CD4-positive, CD25-positive, alpha-beta regulatory T cell (primary cell): Measurements from ENCODE around the gene TPPP2. TPM values are rescaled to one million over a fixed set of nuclear protein-coding genes. Genes with fewer than 3 reads are reported as not detected.
A peak's percentile ranks its signal among the peaks of the same experiment; 100 is the strongest.
"Not testable (repeated sequence)": the region's sequence is repeated elsewhere in the genome, so short reads cannot be mapped to it uniquely, and the experiment has no call there.

Experiments
- ATAC-seq, 2 donors: fragments of 150-1000 bp; cut with Tn5 transposase; one replicate each; pipeline ENCODE4 v1.10.0; 2021; ENCODE audit warnings: low read depth in 2 of 2, moderate number of reproducible peaks in 2 of 2, moderate library complexity in 1 of 2
- DNase-seq, 3 donors: peaks; one replicate each; pipeline versions ENCODE4 v3.0.0 to v3.0.0-alpha.2; 2012 to 2022; ENCODE audit warnings: mixed read lengths in 1 of 3
- H3K27ac ChIP-seq: one replicate; pipeline ENCODE4 v1.7.0; 2013; ENCODE audit warnings: mild to moderate bottlenecking, low read length; ENCODE audit not compliant: insufficient read depth, poor library complexity, severe bottlenecking
- H3K27me3 ChIP-seq: one replicate; pipeline ENCODE4 v1.7.0; 2013; ENCODE audit warnings: low read length; ENCODE audit not compliant: control insufficient read depth, insufficient read depth
- H3K36me3 ChIP-seq: one replicate; pipeline ENCODE4 v1.7.0; 2013; ENCODE audit warnings: mild to moderate bottlenecking, low read length, moderate library complexity; ENCODE audit not compliant: control insufficient read depth, insufficient read depth
- H3K4me1 ChIP-seq: 2 replicates; pipeline ENCODE4 v1.7.0; 2013; ENCODE audit warnings: mild to moderate bottlenecking, low read length; ENCODE audit not compliant: insufficient read depth, control insufficient read depth, poor library complexity, severe bottlenecking
- H3K4me3 ChIP-seq: one replicate; pipeline ENCODE4 v1.7.0; 2013; ENCODE audit warnings: low read depth, mild to moderate bottlenecking, low read length, moderate library complexity
- H3K9me3 ChIP-seq, 2 experiments: 1 replicate in 1 of 2; 2 replicates in 1 of 2; pipeline ENCODE4 v1.7.0; 2013; ENCODE audit warnings: low read length in 2 of 2, mild to moderate bottlenecking in 1 of 2, moderate library complexity in 1 of 2; ENCODE audit not compliant: control insufficient read depth in 2 of 2
- H3K27ac Mint-ChIP-seq, 3 donors: one replicate each; pipeline ENCODE4 v1.8.0; 2020 to 2022; ENCODE audit warnings: mild to moderate bottlenecking in 3 of 3, mixed read lengths in 3 of 3, moderate library complexity in 2 of 3
- H3K27me3 Mint-ChIP-seq: one replicate; pipeline ENCODE4 v1.8.0; 2022; ENCODE audit warnings: mild to moderate bottlenecking, mixed read lengths
- H3K36me3 Mint-ChIP-seq: one replicate; pipeline ENCODE4 v1.8.0; 2020; ENCODE audit warnings: mixed read lengths
- H3K4me1 Mint-ChIP-seq, 4 donors: one replicate each; pipeline ENCODE4 v1.8.0; 2020 to 2022; ENCODE audit warnings: mixed read lengths in 4 of 4, mild to moderate bottlenecking in 1 of 4
- H3K4me3 Mint-ChIP-seq, 4 donors: one replicate each; pipeline ENCODE4 v1.8.0; 2020 to 2022; ENCODE audit warnings: mild to moderate bottlenecking in 4 of 4, mixed read lengths in 4 of 4, moderate library complexity in 3 of 4
- H3K9me3 Mint-ChIP-seq, 7 donors: one replicate each; pipeline ENCODE4 v1.8.0; 2020 to 2022; ENCODE audit warnings: mixed read lengths in 7 of 7, mild to moderate bottlenecking in 3 of 7, moderate library complexity in 2 of 7
- polyA plus RNA-seq, 4 donors: library from polyadenylated mRNA; unstranded; fragments of 300-500 nt; fragmentation: Illumina TruSeq; gene quantifications; one replicate each; pipeline ENCODE4 v1.2.3, GENCODE V29; 2021
- total RNA-seq: library from RNA; stranded (reverse); gene quantifications from one replicate; pipeline ENCODE4 v1.2.3, GENCODE V29; 2022

Gene TPPP2
- total and polyA plus RNA-seq, 5 donors from 2014 or later: not detected

- peaks cover 12% of the 10 kb centered on the region for H3K27me3 Mint-ChIP-seq
- H3K36me3 Mint-ChIP-seq: peaks cover 3% of the 10 kb centered on the region
- DNase-seq: no peak
- H3K4me1 ChIP-seq: no peaks in the 10 kb centered on the region
- H3K27ac Mint-ChIP-seq: peak overlapping the region in 1 of 3 donors; percentile 15
- ATAC-seq: no peak
- peaks cover 0 to 6% (median 0%) of the 10 kb centered on the region in 4 donors for H3K4me1 Mint-ChIP-seq
- no peak overlapping the region for H3K4me3 Mint-ChIP-seq
- peaks cover 15% of the 10 kb centered on the region for H3K36me3 ChIP-seq
- H3K9me3 ChIP-seq: no peaks in the 10 kb centered on the region
- H3K4me3 ChIP-seq: no peak overlapping the region
- no peaks in the 10 kb centered on the region for H3K27me3 ChIP-seq
- no peak overlapping the region for H3K27ac ChIP-seq
- no peaks in the 10 kb centered on the region for H3K9me3 Mint-ChIP-seq
Observed at GRCh38 chr14:21001218-21001617, 28.8 kb upstream of the TPPP2 start.

- DNase-seq (no peak), ATAC-seq (no peak)
- H3K27ac ChIP-seq: no peak overlapping the region
- H3K4me3 Mint-ChIP-seq: no peak overlapping the region
- H3K9me3 ChIP-seq: no peaks in the 10 kb centered on the region
- no peak overlapping the region for H3K27ac Mint-ChIP-seq
- peaks cover 15% of the 10 kb centered on the region for H3K27me3 Mint-ChIP-seq
- H3K27me3 ChIP-seq: no peaks in the 10 kb centered on the region
- no peaks in the 10 kb centered on the region for H3K4me1 Mint-ChIP-seq
- H3K36me3 Mint-ChIP-seq: no peaks in the 10 kb centered on the region
- no peaks in the 10 kb centered on the region for H3K36me3 ChIP-seq
- no peak overlapping the region for H3K4me3 ChIP-seq
- no peaks in the 10 kb centered on the region for H3K9me3 Mint-ChIP-seq
- H3K4me1 ChIP-seq: no peaks in the 10 kb centered on the region
Observed at GRCh38 chr14:21003788-21004346, 26.1 kb upstream of the TPPP2 start.

- ATAC-seq, H3K27ac ChIP-seq, H3K9me3 ChIP-seq, H3K4me3 ChIP-seq, H3K4me1 Mint-ChIP-seq, H3K27ac Mint-ChIP-seq, H3K36me3 ChIP-seq, H3K36me3 Mint-ChIP-seq, H3K9me3 Mint-ChIP-seq, H3K4me3 Mint-ChIP-seq, DNase-seq, H3K4me1 ChIP-seq: not testable (repeated sequence)
- H3K27me3 ChIP-seq: peaks cover 14% of the 10 kb centered on the region
- H3K27me3 Mint-ChIP-seq: peaks cover 25% of the 10 kb centered on the region
Observed at GRCh38 chr14:21009721-21010120, 20.3 kb upstream of the TPPP2 start.

GRCh38 chr14:21011136-21011535 is 18.9 kb upstream of the TPPP2 start:
- ATAC-seq: no peak
- H3K9me3 ChIP-seq: no peaks in the 10 kb centered on the region
- Mint-ChIP-seq H3K27ac (no peak overlapping the region), H3K9me3 (no peaks in the 10 kb centered on the region), H3K27me3 (peaks cover 26% of the 10 kb centered on the region), H3K4me1 (no peaks in the 10 kb centered on the region), H3K4me3 (no peak overlapping the region), H3K36me3 (no peaks in the 10 kb centered on the region)
- H3K27me3 ChIP-seq: peaks cover 14% of the 10 kb centered on the region
- H3K27ac ChIP-seq: no peak overlapping the region
- H3K4me1 ChIP-seq: no peaks in the 10 kb centered on the region
- no peaks in the 10 kb centered on the region for H3K36me3 ChIP-seq
- DNase-seq: no peak
- no peak overlapping the region for H3K4me3 ChIP-seq

- Histone ChIP-seq H3K4me1 (no peaks in the 10 kb centered on the region), H3K27me3 (peaks cover 14% of the 10 kb centered on the region), H3K27ac (no peak overlapping the region), H3K4me3 (no peak overlapping the region), H3K9me3 (no peaks in the 10 kb centered on the region), H3K36me3 (peaks cover 9% of the 10 kb centered on the region)
- no peaks in the 10 kb centered on the region for H3K9me3 Mint-ChIP-seq
- no peak overlapping the region for H3K4me3 Mint-ChIP-seq
- no peaks in the 10 kb centered on the region for H3K4me1 Mint-ChIP-seq
- peaks cover 20% of the 10 kb centered on the region for H3K36me3 Mint-ChIP-seq
- DNase-seq (peak; percentile 72 to 79 (median 73)), ATAC-seq (peak; percentile 64 to 68)
- H3K27me3 Mint-ChIP-seq: peaks cover 22% of the 10 kb centered on the region
- no peak overlapping the region for H3K27ac Mint-ChIP-seq
Observed at GRCh38 chr14:21014761-21015190, 15.2 kb upstream of the TPPP2 start.

- Histone ChIP-seq H3K9me3 (no peaks in the 10 kb centered on the region), H3K27ac (no peak overlapping the region), H3K27me3 (peaks cover 14% of the 10 kb centered on the region), H3K36me3 (peaks cover 9% of the 10 kb centered on the region), H3K4me1 (no peaks in the 10 kb centered on the region), H3K4me3 (no peak overlapping the region)
- no peak overlapping the region for H3K4me3 Mint-ChIP-seq
- peaks cover 22% of the 10 kb centered on the region for H3K27me3 Mint-ChIP-seq
- no peak overlapping the region for H3K27ac Mint-ChIP-seq
- no peak for ATAC-seq
- H3K9me3 Mint-ChIP-seq: no peaks in the 10 kb centered on the region
- no peak for DNase-seq
- no peaks in the 10 kb centered on the region for H3K4me1 Mint-ChIP-seq
- peaks cover 21% of the 10 kb centered on the region for H3K36me3 Mint-ChIP-seq
Observed at GRCh38 chr14:21015312-21015711, 14.7 kb upstream of the TPPP2 start.

GRCh38 chr14:21016413-21017190 is 13.4 kb upstream of the TPPP2 start:
- Mint-ChIP-seq H3K27me3 (peaks cover 20% of the 10 kb centered on the region), H3K4me3 (peak overlapping the region in 1 of 4 donors; percentile 42), H3K27ac (peak overlapping the region in 1 of 3 donors; percentile 33), H3K4me1 (peaks cover 0 to 2% (median 0%) of the 10 kb centered on the region in 4 donors), H3K9me3 (no peaks in the 10 kb centered on the region), H3K36me3 (peaks cover 30% of the 10 kb centered on the region)
- no peaks in the 10 kb centered on the region for H3K9me3 ChIP-seq
- no peak for DNase-seq
- H3K4me1 ChIP-seq: no peaks in the 10 kb centered on the region
- H3K4me3 ChIP-seq: no peak overlapping the region
- H3K27ac ChIP-seq: no peak overlapping the region
- no peak for ATAC-seq
- H3K27me3 ChIP-seq: peaks cover 12% of the 10 kb centered on the region
- peaks cover 9% of the 10 kb centered on the region for H3K36me3 ChIP-seq
